PC-9 (cell line): ENCODE data around the gene PTCD1. TPM values are rescaled to one million over a fixed set of nuclear protein-coding genes. Genes with fewer than 3 reads are reported as not detected.

Experiments
- BruUV-seq: library from RNA; stranded (reverse); fragments of 400-500 nt; replicated peaks from 2 replicates; lab custom pipeline; 2021; lab: Mats Ljungman, UMichigan
- CTCF ChIA-PET: fragments of 300-600 bp; sonication (Branson Sonifier 250); formaldehyde crosslinking; loops from one replicate; lab custom pipeline; 2022; ENCODE audit warnings: antibody characterized with exemption; lab: Charles Lee
- POLR2A ChIA-PET: fragments of 300-600 bp; sonication (Branson Sonifier 250); formaldehyde crosslinking; loops from one replicate; lab custom pipeline; 2022; ENCODE audit warnings: antibody characterized with exemption; ENCODE audit not compliant: unreplicated experiment; lab: Charles Lee
- DNase-seq, 2 experiments: peaks; one replicate each; pipeline versions ENCODE4 v3.0.0 to v3.0.0-alpha.2; 2015 to 2022; ENCODE audit warnings: mixed read lengths in 1 of 2
- H2AFZ ChIP-seq: fragments of 200-600 bp; sonication (generic); 2 replicates; pipeline ENCODE4 v1.8.1; 2017; ENCODE audit warnings: antibody characterized with exemption
- H3F3A ChIP-seq: fragments of 200-600 bp; sonication (generic); 2 replicates; pipeline ENCODE4 v1.8.1; 2017; ENCODE audit warnings: antibody characterized with exemption, mild to moderate bottlenecking, low read depth; ENCODE audit not compliant: insufficient read depth
- H3K27ac ChIP-seq: fragments of 200-600 bp; sonication (generic); 2 replicates; pipeline ENCODE4 v1.6.1; 2016; ENCODE audit warnings: mixed run types
- H3K27me3 ChIP-seq: fragments of 200-600 bp; sonication (generic); 2 replicates; pipeline ENCODE4 v1.6.1; 2016; ENCODE audit warnings: low read depth, mixed run types; ENCODE audit not compliant: insufficient read depth
- H3K36me3 ChIP-seq: fragments of 200-600 bp; sonication (generic); 2 replicates; pipeline ENCODE4 v1.6.1; 2016; ENCODE audit warnings: low read depth, mixed run types
- H3K4me1 ChIP-seq: fragments of 200-600 bp; sonication (generic); replicated peaks from 2 replicates; pipeline ENCODE4 v1.6.1; 2016; ENCODE audit warnings: mixed run types; ENCODE audit not compliant: insufficient read depth
- H3K4me2 ChIP-seq: fragments of 200-600 bp; sonication (generic); 2 replicates; pipeline ENCODE4 v1.6.1; 2017; ENCODE audit warnings: mixed run types
- H3K4me3 ChIP-seq: fragments of 200-600 bp; sonication (generic); 2 replicates; pipeline ENCODE4 v1.6.1; 2016; ENCODE audit warnings: mixed run types
- H3K79me2 ChIP-seq: fragments of 200-600 bp; sonication (generic); 2 replicates; pipeline ENCODE4 v1.6.1; 2017; ENCODE audit warnings: low read depth, mixed run types
- H3K9me2 ChIP-seq: fragments of 200-600 bp; sonication (generic); 2 replicates; pipeline ENCODE4 v1.8.1; 2017; ENCODE audit warnings: mild to moderate bottlenecking; ENCODE audit not compliant: insufficient read depth
- H3K9me3 ChIP-seq: fragments of 200-600 bp; sonication (generic); 2 replicates; pipeline ENCODE4 v1.8.1; 2016; ENCODE audit warnings: low read depth; ENCODE audit not compliant: insufficient read depth
- H4K20me1 ChIP-seq: fragments of 200-600 bp; sonication (generic); 2 replicates; pipeline ENCODE4 v1.8.1; 2017; ENCODE audit not compliant: insufficient read depth
- EZH2 ChIP-seq: fragments of 200-600 bp; sonication (generic); IDR thresholded peaks from 2 replicates; pipeline ENCODE4 v1.8.0; 2017; ENCODE audit warnings: antibody characterized with exemption, low read depth
- intact Hi-C: fragments of 100-400 bp; cut with micrococcal nuclease; formaldehyde crosslinking; loops from one replicate; pipeline ENCODE4 v1.10.0; 2022; ENCODE audit not compliant: unreplicated experiment
- total RNA-seq: library from RNA; stranded (reverse); gene quantifications from 2 replicates; pipeline ENCODE4 v1.2.3, GENCODE V29; 2021
- TF ChIP-seq, protein P1 (sequence below): fragments of 200-600 bp; sonication (generic); conservative IDR thresholded peaks from 2 replicates; pipeline ENCODE4 v1.6.1; 2017; ENCODE audit warnings: mixed run types, antibody characterized with exemption, mild to moderate bottlenecking, moderate library complexity

The PTCD1 gene
- total RNA-seq, 1 experiment from 2014 or later, result 8.0 TPM

DNA sequence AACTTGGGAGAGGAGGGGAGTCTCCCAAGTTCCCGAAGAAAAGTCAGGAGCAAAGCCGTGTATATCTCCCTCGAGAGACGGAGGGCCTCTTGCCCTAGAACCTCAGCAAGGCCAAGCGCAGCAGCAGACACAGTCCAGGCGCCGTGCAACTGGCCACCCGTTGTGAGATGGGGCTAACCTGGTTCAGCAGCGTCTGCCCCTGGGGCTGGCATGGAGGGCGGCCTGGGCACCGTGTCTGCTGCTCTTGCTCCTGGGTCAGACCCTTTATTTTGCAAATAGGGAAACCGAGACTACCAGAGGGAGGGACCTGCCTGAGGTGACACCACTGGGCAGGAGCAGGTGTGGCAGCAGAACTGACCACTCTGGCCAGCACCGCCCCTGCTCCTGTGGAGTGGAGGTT is 13.9 kb upstream of the PTCD1 start:
- Histone ChIP-seq H3K36me3 (peaks cover 10% of the 10 kb centered on the region), H4K20me1 (peaks cover 15% of the 10 kb centered on the region; the same call in 1 of the 2 replicates)
- DNase-seq, result no peak

DNA sequence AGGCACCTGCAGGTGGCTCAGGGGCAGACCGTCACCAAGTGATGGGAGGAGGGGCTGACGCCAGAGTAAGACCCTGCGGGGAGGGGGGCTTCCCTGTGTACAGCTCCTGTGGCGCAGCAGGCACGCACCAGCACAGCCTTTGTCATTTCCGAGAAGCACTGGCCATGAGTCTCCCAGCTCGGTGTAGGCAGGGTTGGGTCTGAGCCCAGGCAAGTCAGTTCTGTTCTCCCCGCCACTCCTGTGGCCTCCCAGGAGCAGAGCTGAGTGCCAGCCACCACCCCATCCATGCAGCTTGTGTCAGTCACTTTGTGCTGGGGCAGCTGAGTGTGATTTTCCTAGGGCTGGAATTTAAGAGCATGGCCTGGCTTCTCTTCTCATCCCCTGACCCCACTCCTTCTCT is 13.3 kb upstream of the PTCD1 start:
- DNase-seq, result no peak
- intact Hi-C loops, result no loop called here
- Histone ChIP-seq H3F3A (no peaks in the 10 kb centered on the region; the same call in 1 of the 2 replicates), H3K4me2 (no peak overlapping the region), H3K36me3 (peaks cover 10% of the 10 kb centered on the region), H3K27ac (no peak overlapping the region), H3K79me2 (no peaks in the 10 kb centered on the region), H3K9me3 (no peaks in the 10 kb centered on the region), H2AFZ (no peak overlapping the region), H4K20me1 (peaks cover 14% of the 10 kb centered on the region; the same call in 1 of the 2 replicates), H3K27me3 (no peaks in the 10 kb centered on the region), H3K9me2 (no peaks in the 10 kb centered on the region), H3K4me1 (no peaks in the 10 kb centered on the region), H3K4me3 (no peak overlapping the region)
- no peak for TF ChIP-seq EZH2
- TF ChIP-seq, protein P1, sequence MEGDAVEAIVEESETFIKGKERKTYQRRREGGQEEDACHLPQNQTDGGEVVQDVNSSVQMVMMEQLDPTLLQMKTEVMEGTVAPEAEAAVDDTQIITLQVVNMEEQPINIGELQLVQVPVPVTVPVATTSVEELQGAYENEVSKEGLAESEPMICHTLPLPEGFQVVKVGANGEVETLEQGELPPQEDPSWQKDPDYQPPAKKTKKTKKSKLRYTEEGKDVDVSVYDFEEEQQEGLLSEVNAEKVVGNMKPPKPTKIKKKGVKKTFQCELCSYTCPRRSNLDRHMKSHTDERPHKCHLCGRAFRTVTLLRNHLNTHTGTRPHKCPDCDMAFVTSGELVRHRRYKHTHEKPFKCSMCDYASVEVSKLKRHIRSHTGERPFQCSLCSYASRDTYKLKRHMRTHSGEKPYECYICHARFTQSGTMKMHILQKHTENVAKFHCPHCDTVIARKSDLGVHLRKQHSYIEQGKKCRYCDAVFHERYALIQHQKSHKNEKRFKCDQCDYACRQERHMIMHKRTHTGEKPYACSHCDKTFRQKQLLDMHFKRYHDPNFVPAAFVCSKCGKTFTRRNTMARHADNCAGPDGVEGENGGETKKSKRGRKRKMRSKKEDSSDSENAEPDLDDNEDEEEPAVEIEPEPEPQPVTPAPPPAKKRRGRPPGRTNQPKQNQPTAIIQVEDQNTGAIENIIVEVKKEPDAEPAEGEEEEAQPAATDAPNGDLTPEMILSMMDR, result no peak
- ChIA-PET POLR2A (no interaction called here), CTCF (no interaction called here)
- no TSS peak for BruUV-seq

More for the DNA sequence above, 13.9 kb upstream of the PTCD1 start:
- Histone ChIP-seq H3K9me3 (no peaks in the 10 kb centered on the region), H3F3A (peaks cover 5% of the 10 kb centered on the region; the same call in 1 of the 2 replicates), H3K27me3 (no peaks in the 10 kb centered on the region), H3K4me2 (no peak overlapping the region), H3K79me2 (no peaks in the 10 kb centered on the region), H3K4me3 (no peak overlapping the region), H3K4me1 (no peaks in the 10 kb centered on the region), H3K27ac (no peak overlapping the region), H2AFZ (no peak overlapping the region), H3K9me2 (no peaks in the 10 kb centered on the region)
- ChIA-PET CTCF (no interaction called here), POLR2A (no interaction called here)
- no TSS peak for BruUV-seq
- intact Hi-C loops, result no loop called here
- TF ChIP-seq, protein P1, result no peak
- TF ChIP-seq EZH2, result no peak

DNA sequence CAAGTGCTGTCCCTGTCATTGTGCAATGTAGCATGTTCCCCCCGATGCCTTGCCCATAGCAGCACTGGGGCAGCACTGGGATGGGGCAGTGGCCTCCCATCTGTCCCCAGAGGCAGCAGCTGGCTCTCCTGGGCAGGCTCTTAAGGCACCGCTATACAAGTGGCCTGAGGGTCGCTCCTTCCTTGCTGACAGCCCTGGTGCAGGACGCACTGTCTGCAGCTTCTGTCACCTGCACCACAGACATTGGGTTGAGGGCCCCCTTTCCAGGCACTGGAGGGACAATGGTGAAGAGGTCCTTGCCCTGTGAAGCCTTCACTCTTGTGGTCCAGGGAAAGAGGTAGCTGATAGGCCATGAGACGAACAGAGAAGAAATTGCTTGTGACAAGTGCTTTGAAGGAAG is 10.7 kb upstream of the PTCD1 start:
- no peaks in the 10 kb centered on the region for H3K9me3 ChIP-seq

More for the DNA sequence above, 10.7 kb upstream of the PTCD1 start:
- Histone ChIP-seq H3F3A (no peaks in the 10 kb centered on the region; the same call in 1 of the 2 replicates), H3K36me3 (peaks cover 10% of the 10 kb centered on the region), H3K4me1 (no peaks in the 10 kb centered on the region), H3K79me2 (no peaks in the 10 kb centered on the region), H4K20me1 (0 out of 2 replicates have a peak, but pooled peaks cover 7% of the 10 kb centered on the region), H3K27me3 (no peaks in the 10 kb centered on the region), H3K4me2 (no peak overlapping the region), H3K4me3 (no peak overlapping the region), H3K27ac (no peak overlapping the region), H2AFZ (no peak overlapping the region), H3K9me2 (no peaks in the 10 kb centered on the region)
- BruUV-seq, result no TSS peak
- POLR2A ChIA-PET, result no interaction called here
- TF ChIP-seq EZH2, result no peak
- TF ChIP-seq, protein P1, result no peak
- CTCF ChIA-PET, result no interaction called here
- no peak for DNase-seq
- intact Hi-C loops, result no loop called here
